GM12878 (cell line): Measurements from ENCODE around the gene PIPOX. TPM values are rescaled to one million over a fixed set of nuclear protein-coding genes. Genes with fewer than 3 reads are reported as not detected.

Experiments used
- ATAC-seq: fragments of 200-7000 bp; cut with Tn5 transposase; 3 replicates; pipeline ENCODE4 v1.9.1; 2020; ENCODE audit warnings: mild to moderate bottlenecking, moderate library complexity
- BruUV-seq: library from RNA; stranded (reverse); fragments of 400-500 nt; replicated peaks from 2 replicates; lab custom pipeline; 2021; lab: Mats Ljungman, UMichigan
- CTCF ChIA-PET: fragments of 300-600 bp; sonication (Branson Sonifier 250); formaldehyde crosslinking; extraction: SDS; loops from one replicate; lab custom pipeline; 2021; ENCODE audit warnings: inconsistent platforms; lab: Yijun Ruan, JAX
- POLR2A ChIA-PET: fragments of 350-600 bp; formaldehyde crosslinking; extraction: SDS; loops from one replicate; lab custom pipeline; 2021; ENCODE audit warnings: inconsistent platforms; lab: Charles Lee
- RAD21 ChIA-PET: fragments of 300-600 bp; sonication (Branson Sonifier 250); formaldehyde crosslinking; loops from one replicate; lab custom pipeline; 2023; ENCODE audit warnings: antibody characterized with exemption; ENCODE audit not compliant: unreplicated experiment; lab: Charles Lee
- SMC1A ChIA-PET: fragments of 300-600 bp; sonication (Branson Sonifier 250); formaldehyde crosslinking; loops from one replicate; lab custom pipeline; 2023; ENCODE audit not compliant: unreplicated experiment, uncharacterized antibody; lab: Charles Lee
- DNase-seq: peaks from one replicate; pipeline ENCODE4 v3.0.0-alpha.2; 2011; ENCODE audit warnings: low read depth, low spot score
- FAIRE-seq: peaks from 3 replicates; lab custom pipeline; 2011; peaks lifted over from hg19 to GRCh38; lab: Jason Lieb, UNC
- H2AFZ ChIP-seq: 2 replicates; pipeline ENCODE4 v1.6.0; 2011; ENCODE audit warnings: low read depth, low read length, control low read depth; ENCODE audit not compliant: control insufficient read depth
- H3K27ac ChIP-seq: 2 replicates; pipeline ENCODE4 v1.5.1; 2011; ENCODE audit warnings: control low read depth; ENCODE audit not compliant: control insufficient read depth, insufficient read depth
- H3K27me3 ChIP-seq, 2 experiments: replicated peaks in 1 of 2; 2 replicates each; pipeline versions ENCODE4 v1.6.0 to v1.6.1; 2011; ENCODE audit warnings: low read length in 1 of 2; ENCODE audit not compliant: control insufficient read depth in 2 of 2, insufficient read depth in 2 of 2
- H3K36me3 ChIP-seq, 2 experiments: 2 replicates each; pipeline ENCODE4 v1.5.1; 2011; ENCODE audit warnings: low read length in 1 of 2; ENCODE audit not compliant: control insufficient read depth in 2 of 2, insufficient read depth in 2 of 2
- H3K4me1 ChIP-seq: 2 replicates; pipeline ENCODE4 v1.6.1; 2011; ENCODE audit warnings: mild to moderate bottlenecking, low read length, moderate library complexity, mixed read lengths; ENCODE audit not compliant: control insufficient read depth, insufficient read depth
- H3K4me2 ChIP-seq: 2 replicates; pipeline ENCODE4 v1.6.0; 2011; ENCODE audit warnings: control low read depth; ENCODE audit not compliant: control insufficient read depth, insufficient read depth
- H3K4me3 ChIP-seq: fragments of 200-600 bp; sonication (generic); 2 replicates; pipeline ENCODE4 v1.5.1; 2016
- H3K79me2 ChIP-seq: 2 replicates; pipeline ENCODE4 v1.6.0; 2011; ENCODE audit warnings: low read length; ENCODE audit not compliant: control insufficient read depth, insufficient read depth
- H3K9ac ChIP-seq: 2 replicates; pipeline ENCODE4 v1.8.0; 2011; ENCODE audit warnings: low read length, control low read depth, mixed read lengths; ENCODE audit not compliant: control insufficient read depth, insufficient read depth
- H3K9me3 ChIP-seq: replicated peaks from 3 replicates; pipeline ENCODE4 v1.5.1; 2011; ENCODE audit warnings: mild to moderate bottlenecking, low read length; ENCODE audit not compliant: control insufficient read depth, insufficient read depth
- H4K20me1 ChIP-seq: 2 replicates; pipeline ENCODE4 v1.6.0; 2011; ENCODE audit not compliant: control insufficient read depth, insufficient read depth
- WGBS: methylation state at CpG from one replicate; pipeline ENCODE4 v1.1.6; 2016; ENCODE audit warnings: low lambda C conversion rate; ENCODE audit not compliant: insufficient replicate concordance, insufficient coverage; ENCODE audit errors: missing lambda C conversion rate; 5-methylcytosine and 5-hydroxymethylcytosine counted together
- in situ Hi-C: fragments of 300-500 bp; cut with MboI; formaldehyde crosslinking; loops from 9 replicates; pipeline ENCODE4 v1.14.3; 2018; ENCODE audit warnings: mixed read lengths
- intact Hi-C: fragments of 100-400 bp; cut with micrococcal nuclease; formaldehyde crosslinking; loops from one replicate; pipeline ENCODE4 v1.14.2; 2022; ENCODE audit not compliant: unreplicated experiment
- polyA plus RNA-seq, 11 experiments: library from polyadenylated mRNA; depleted of rRNA in 4 of 11; unstranded in 6 of 11; stranded (reverse) in 5 of 11; fragments of >200 nt; fragmentation: Nextera tagmentation in 4 of 11; fragmentation: Illumina TruSeq in 1 of 11; extraction: Ambion mirVana in 4 of 11; extraction: Trizol in 1 of 11; gene quantifications; 1 replicate in 1 of 11; 2 replicates in 10 of 11; pipeline versions ENCODE4 v1.2.1 to v1.2.3, GENCODE V29; 2011 to 2016; ENCODE audit warnings: inconsistent platforms in 2 of 11, missing spikeins in 2 of 11, low read depth in 1 of 11
- total RNA-seq, 4 experiments: library from RNA; depleted of rRNA in 3 of 4; stranded (reverse); fragments of >200 nt in 3 of 4; fragmentation: Illumina TruSeq in 1 of 4; extraction: Trizol in 1 of 4; gene quantifications; 2 replicates each; pipeline versions ENCODE4 v1.2.1 to v1.2.3, GENCODE V29; 2013 to 2021
- TF ChIP-seq, protein P1 (sequence below): fragments of 450-650 bp; IDR thresholded peaks from 2 replicates; pipeline ENCODE4 v1.6.1; 2016; ENCODE audit warnings: mild to moderate bottlenecking, moderate library complexity, borderline replicate concordance

The PIPOX gene
- total and polyA plus RNA-seq, 10 of the 15 experiments (the other 5 are each of a cell fraction or from before 2014, with no cell fraction given) = 0.22 to 1.4 (median 0.56) TPM; not detected in 1

DNA sequence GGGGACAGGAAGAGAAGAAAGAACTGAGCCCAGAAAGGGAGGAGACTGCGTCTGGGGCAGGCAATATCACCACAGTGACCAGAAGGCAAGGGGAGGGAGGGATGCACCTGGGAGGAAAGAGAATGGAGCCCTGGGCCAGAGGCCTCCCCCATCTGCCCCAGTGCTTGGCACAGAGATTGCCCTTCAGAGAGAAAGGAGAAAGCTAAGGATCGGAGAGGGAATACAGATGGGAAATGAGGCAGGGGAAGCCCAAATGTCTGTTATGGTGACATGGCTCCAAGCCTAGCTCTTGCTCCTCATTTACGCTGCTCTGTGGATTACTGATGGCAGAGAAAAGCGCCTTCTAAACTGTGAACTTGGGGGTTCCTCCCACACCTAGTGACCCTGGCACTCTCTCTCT is 47.2 kb downstream of the PIPOX start:
- H3K4me1 ChIP-seq = no peaks in the 10 kb centered on the region
- TF ChIP-seq, protein P1, sequence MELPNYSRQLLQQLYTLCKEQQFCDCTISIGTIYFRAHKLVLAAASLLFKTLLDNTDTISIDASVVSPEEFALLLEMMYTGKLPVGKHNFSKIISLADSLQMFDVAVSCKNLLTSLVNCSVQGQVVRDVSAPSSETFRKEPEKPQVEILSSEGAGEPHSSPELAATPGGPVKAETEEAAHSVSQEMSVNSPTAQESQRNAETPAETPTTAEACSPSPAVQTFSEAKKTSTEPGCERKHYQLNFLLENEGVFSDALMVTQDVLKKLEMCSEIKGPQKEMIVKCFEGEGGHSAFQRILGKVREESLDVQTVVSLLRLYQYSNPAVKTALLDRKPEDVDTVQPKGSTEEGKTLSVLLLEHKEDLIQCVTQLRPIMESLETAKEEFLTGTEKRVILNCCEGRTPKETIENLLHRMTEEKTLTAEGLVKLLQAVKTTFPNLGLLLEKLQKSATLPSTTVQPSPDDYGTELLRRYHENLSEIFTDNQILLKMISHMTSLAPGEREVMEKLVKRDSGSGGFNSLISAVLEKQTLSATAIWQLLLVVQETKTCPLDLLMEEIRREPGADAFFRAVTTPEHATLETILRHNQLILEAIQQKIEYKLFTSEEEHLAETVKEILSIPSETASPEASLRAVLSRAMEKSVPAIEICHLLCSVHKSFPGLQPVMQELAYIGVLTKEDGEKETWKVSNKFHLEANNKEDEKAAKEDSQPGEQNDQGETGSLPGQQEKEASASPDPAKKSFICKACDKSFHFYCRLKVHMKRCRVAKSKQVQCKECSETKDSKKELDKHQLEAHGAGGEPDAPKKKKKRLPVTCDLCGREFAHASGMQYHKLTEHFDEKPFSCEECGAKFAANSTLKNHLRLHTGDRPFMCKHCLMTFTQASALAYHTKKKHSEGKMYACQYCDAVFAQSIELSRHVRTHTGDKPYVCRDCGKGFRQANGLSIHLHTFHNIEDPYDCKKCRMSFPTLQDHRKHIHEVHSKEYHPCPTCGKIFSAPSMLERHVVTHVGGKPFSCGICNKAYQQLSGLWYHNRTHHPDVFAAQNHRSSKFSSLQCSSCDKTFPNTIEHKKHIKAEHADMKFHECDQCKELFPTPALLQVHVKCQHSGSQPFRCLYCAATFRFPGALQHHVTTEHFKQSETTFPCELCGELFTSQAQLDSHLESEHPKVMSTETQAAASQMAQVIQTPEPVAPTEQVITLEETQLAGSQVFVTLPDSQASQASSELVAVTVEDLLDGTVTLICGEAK = no peak
- TF ChIP-seq, all 136 proteins: peak for 0
- no peak overlapping the region for H3K27ac ChIP-seq
- no peak overlapping the region for H3K4me3 ChIP-seq
- H3K27me3 ChIP-seq = no peaks in the 10 kb centered on the region
- no peak overlapping the region for H3K9ac ChIP-seq
- WGBS = 63% methylated on average over 4 of the region's 4 CpGs
- ATAC-seq = no peak
- no peak for DNase-seq
- H3K79me2 ChIP-seq = no peaks in the 10 kb centered on the region
- H2AFZ ChIP-seq = no peak overlapping the region
- no TSS peak for BruUV-seq
- no peak overlapping the region for H3K4me2 ChIP-seq
- intact Hi-C loops = no loop called here
- no peak for FAIRE-seq
- in situ Hi-C loops = no loop called here
- no peaks in the 10 kb centered on the region for H3K9me3 ChIP-seq
- RAD21 ChIA-PET = interaction anchor here (1.0 kb wide), 1 partner anchor 124 kb away, joined by 4 read pairs; no protein-coding TSS in a partner anchor
- SMC1A ChIA-PET = interaction anchor here (0.8 kb wide), 1 partner anchor 27 kb away, joined by 3 read pairs; no protein-coding TSS in a partner anchor
- CTCF ChIA-PET = interaction anchor here (1.2 to 2.9 kb wide), 3 partner anchors 27 to 125 kb away, joined by 3 to 9 read pairs (median 9); no protein-coding TSS in a partner anchor
- peaks cover 6 to 25% of the 10 kb centered on the region in 2 experiments; a peak in 3 of 4 replicates for H3K36me3 ChIP-seq
- H4K20me1 ChIP-seq = no peaks in the 10 kb centered on the region
- POLR2A ChIA-PET = no interaction called here
